ENCODE measurements around the gene PANK2. TPM values are rescaled to one million over a fixed set of nuclear protein-coding genes. Genes with fewer than 3 reads are reported as not detected.

Gene PANK2
- total and polyA plus RNA-seq, 3 donors from 2014 or later = 57.9 to 71.2 (median 63.4) TPM

- no peaks in the 10 kb centered on the region for H3K36me3 ChIP-seq (ENCODE audit: low read depth, missing control alignments)
- H3K4me1 ChIP-seq = peaks cover 37% of the 10 kb centered on the region
- intact Hi-C loops (cut with DNase I; ENCODE audit: low total_unique reads) = no loop called here
- no peaks in the 10 kb centered on the region for H3K9me3 ChIP-seq
- WGBS, 2 donors = 54 to 71% methylated on average over 2 of the region's 2 CpGs
- H3K4me3 ChIP-seq = no peak overlapping the region
- peak; percentile 7 for DNase-seq
- H3K27ac ChIP-seq = no peak overlapping the region
- no peak for TF ChIP-seq POLR2A (IDR thresholded peaks at IDR 0.05)
- TF ChIP-seq CTCF (IDR thresholded peaks at IDR 0.05) = no peak
- H3K27me3 ChIP-seq = no peaks in the 10 kb centered on the region
Observed at GRCh38 chr20:3911956-3912355, 22.8 kb downstream of the PANK2 start.

- H3K27ac ChIP-seq = no peak overlapping the region
- WGBS, 2 donors = 100% methylated on average over 2 of the region's 2 CpGs
- H3K9me3 ChIP-seq = no peaks in the 10 kb centered on the region
- H3K4me3 ChIP-seq = no peak overlapping the region
- H3K36me3 ChIP-seq (ENCODE audit: low read depth, missing control alignments) = no peaks in the 10 kb centered on the region
- no peak for DNase-seq
- no peak for TF ChIP-seq POLR2A (IDR thresholded peaks at IDR 0.05)
- no peak for TF ChIP-seq CTCF (IDR thresholded peaks at IDR 0.05)
- intact Hi-C loops (cut with DNase I; ENCODE audit: low total_unique reads) = no loop called here
- no peaks in the 10 kb centered on the region for H3K27me3 ChIP-seq
- peaks cover 17% of the 10 kb centered on the region for H3K4me1 ChIP-seq
Observed at GRCh38 chr20:3914446-3914845, 25.3 kb downstream of the PANK2 start.

- H3K4me3 ChIP-seq = no peak overlapping the region
- TF ChIP-seq CTCF (IDR thresholded peaks at IDR 0.05) (no peak), POLR2A (IDR thresholded peaks at IDR 0.05) (no peak)
- H3K27ac ChIP-seq = no peak overlapping the region
- DNase-seq = no peak
- WGBS, 2 donors = 58 to 60% methylated on average over 2 of the region's 2 CpGs
- H3K27me3 ChIP-seq = no peaks in the 10 kb centered on the region
- intact Hi-C loops (cut with DNase I; ENCODE audit: low total_unique reads) = no loop called here
- peaks cover 8% of the 10 kb centered on the region for H3K4me1 ChIP-seq
- no peaks in the 10 kb centered on the region for H3K9me3 ChIP-seq
- no peaks in the 10 kb centered on the region for H3K36me3 ChIP-seq (ENCODE audit: low read depth, missing control alignments)
Observed at GRCh38 chr20:3915691-3916090, 26.5 kb downstream of the PANK2 start.

GRCh38 chr20:3916364-3916763, 27.2 kb downstream of the PANK2 start:
- no peak overlapping the region for H3K27ac ChIP-seq
- no peaks in the 10 kb centered on the region for H3K9me3 ChIP-seq
- no peaks in the 10 kb centered on the region for H3K36me3 ChIP-seq (ENCODE audit: low read depth, missing control alignments)
- TF ChIP-seq POLR2A (IDR thresholded peaks at IDR 0.05) = no peak
- no peak for TF ChIP-seq CTCF (IDR thresholded peaks at IDR 0.05)
- DNase-seq = no peak
- WGBS, 2 donors = 42 to 47% methylated on average over 2 of the region's 2 CpGs
- H3K4me1 ChIP-seq = peaks cover 1% of the 10 kb centered on the region
- H3K27me3 ChIP-seq = no peaks in the 10 kb centered on the region
- intact Hi-C loops (cut with DNase I; ENCODE audit: low total_unique reads) = no loop called here
- no peak overlapping the region for H3K4me3 ChIP-seq

- H3K36me3 ChIP-seq (ENCODE audit: low read depth, missing control alignments) = no peaks in the 10 kb centered on the region
- 95 to 100% methylated on average over 1 of the region's 1 CpG for WGBS, 2 donors
- no peak for TF ChIP-seq CTCF (IDR thresholded peaks at IDR 0.05)
- no peak for TF ChIP-seq POLR2A (IDR thresholded peaks at IDR 0.05)
- DNase-seq = no peak
- intact Hi-C loops (cut with DNase I; ENCODE audit: low total_unique reads) = no loop called here
- peaks cover 7% of the 10 kb centered on the region for H3K4me1 ChIP-seq
- no peaks in the 10 kb centered on the region for H3K27me3 ChIP-seq
- no peaks in the 10 kb centered on the region for H3K9me3 ChIP-seq
- no peak overlapping the region for H3K4me3 ChIP-seq
- H3K27ac ChIP-seq = no peak overlapping the region
Observed at GRCh38 chr20:3919352-3919751, 30.2 kb downstream of the PANK2 start.

Measured in testis (tissue), 3 donors.